Sigmoid colon (tissue), 7 donors: Measurements from ENCODE around the gene PRM2. TPM values are rescaled to one million over a fixed set of nuclear protein-coding genes. Genes with fewer than 3 reads are reported as not detected.
"Not testable (repeated sequence)": the region's sequence is repeated elsewhere in the genome, so short reads cannot be mapped to it uniquely, and the experiment has no call there.

Experiments used
- DNase-seq: peaks from one replicate; pipeline ENCODE4 v3.0.0-alpha.2; 2019
- H3K27ac ChIP-seq, 4 donors: fragments of 200-600 bp; sonication (generic); one replicate each; pipeline ENCODE4 v1.5.1; 2016 to 2019; ENCODE audit warnings: mild to moderate bottlenecking in 1 of 4
- H3K27me3 ChIP-seq, 3 donors: fragments of 200-600 bp; sonication (generic); one replicate each; pipeline ENCODE4 v1.5.1; 2019; ENCODE audit warnings: mild to moderate bottlenecking in 1 of 3
- H3K36me3 ChIP-seq, 4 donors: fragments of 200-600 bp; sonication (generic); one replicate each; pipeline ENCODE4 v1.5.1; 2016 to 2019
- H3K4me1 ChIP-seq, 4 donors: fragments of 200-600 bp; sonication (generic); one replicate each; pipeline ENCODE4 v1.5.1; 2017 to 2019
- H3K4me3 ChIP-seq, 4 donors: fragments of 200-600 bp; sonication (generic); one replicate each; pipeline ENCODE4 v1.5.1; 2017 to 2019; ENCODE audit warnings: mild to moderate bottlenecking in 2 of 4, moderate library complexity in 1 of 4
- H3K9me3 ChIP-seq, 4 donors: fragments of 200-600 bp in 3 of 4; sonication (generic) in 3 of 4; one replicate each; pipeline versions ENCODE4 v1.5.1 to v1.6.1; 2013 to 2019
- EP300 ChIP-seq, 4 donors: sonication (generic); formaldehyde crosslinking; IDR thresholded peaks; one replicate each; pipeline ENCODE4 v1.6.1; 2017; ENCODE audit warnings: antibody characterized with exemption in 4 of 4
- POLR2A ChIP-seq, 2 donors: fragments of 450-650 bp; IDR thresholded peaks; one replicate each; pipeline ENCODE4 v1.6.1; 2016; ENCODE audit warnings: antibody characterized with exemption in 2 of 2, mild to moderate bottlenecking in 2 of 2, moderate library complexity in 2 of 2
- POLR2AphosphoS5 ChIP-seq, 4 donors: sonication (generic); formaldehyde crosslinking; IDR thresholded peaks; one replicate each; pipeline ENCODE4 v1.6.1; 2017; ENCODE audit warnings: antibody characterized with exemption in 4 of 4
- WGBS, 2 donors: extraction: QIAGEN DNeasy Blood & Tissue Kit; methylation state at CpG; one replicate each; pipeline ENCODE4 v1.1.7; 2013; 5-methylcytosine and 5-hydroxymethylcytosine counted together
- intact Hi-C: fragments of 100-400 bp; cut with DNase I; formaldehyde crosslinking; loops from one replicate; pipeline ENCODE4 v1.15.1; 2023
- polyA plus RNA-seq, 3 donors: library from polyadenylated mRNA; stranded (reverse); fragments of 200-250 nt; gene quantifications; one replicate each; pipeline ENCODE4 v1.2.3, GENCODE V29; 2013
- total RNA-seq, 4 donors: library from RNA; depleted of rRNA; stranded (reverse); fragments of >200 nt; gene quantifications; one replicate each; pipeline ENCODE4 v1.1.0, GENCODE V29; 2016
- TF ChIP-seq, protein P1 (sequence below), 4 experiments: fragments of 450-650 bp in 3 of 4; fragments of 200-600 bp in 1 of 4; IDR thresholded peaks; one replicate each; pipeline ENCODE4 v1.5.1; 2016 to 2019; ENCODE audit warnings: antibody characterized with exemption in 4 of 4, mild to moderate bottlenecking in 3 of 4, moderate library complexity in 2 of 4
- donor health status: healthy with polysubstance abuse.
- donor health status: Bipolar disorder and iron deficiency.
- donor health status: healthy.

The PRM2 gene
- total and polyA plus RNA-seq, 7 donors, result not detected

GRCh38 chr16:11299865-11300559 lies 23.7 kb upstream of the PRM2 start:
- Histone ChIP-seq H3K4me1 (peaks cover 0 to 21% (median 17%) of the 10 kb centered on the region in 4 donors), H3K9me3 (no peaks in the 10 kb centered on the region), H3K27ac (no peak overlapping the region), H3K27me3 (no peaks in the 10 kb centered on the region), H3K36me3 (no peaks in the 10 kb centered on the region), H3K4me3 (no peak overlapping the region)
- TF ChIP-seq, protein P1, sequence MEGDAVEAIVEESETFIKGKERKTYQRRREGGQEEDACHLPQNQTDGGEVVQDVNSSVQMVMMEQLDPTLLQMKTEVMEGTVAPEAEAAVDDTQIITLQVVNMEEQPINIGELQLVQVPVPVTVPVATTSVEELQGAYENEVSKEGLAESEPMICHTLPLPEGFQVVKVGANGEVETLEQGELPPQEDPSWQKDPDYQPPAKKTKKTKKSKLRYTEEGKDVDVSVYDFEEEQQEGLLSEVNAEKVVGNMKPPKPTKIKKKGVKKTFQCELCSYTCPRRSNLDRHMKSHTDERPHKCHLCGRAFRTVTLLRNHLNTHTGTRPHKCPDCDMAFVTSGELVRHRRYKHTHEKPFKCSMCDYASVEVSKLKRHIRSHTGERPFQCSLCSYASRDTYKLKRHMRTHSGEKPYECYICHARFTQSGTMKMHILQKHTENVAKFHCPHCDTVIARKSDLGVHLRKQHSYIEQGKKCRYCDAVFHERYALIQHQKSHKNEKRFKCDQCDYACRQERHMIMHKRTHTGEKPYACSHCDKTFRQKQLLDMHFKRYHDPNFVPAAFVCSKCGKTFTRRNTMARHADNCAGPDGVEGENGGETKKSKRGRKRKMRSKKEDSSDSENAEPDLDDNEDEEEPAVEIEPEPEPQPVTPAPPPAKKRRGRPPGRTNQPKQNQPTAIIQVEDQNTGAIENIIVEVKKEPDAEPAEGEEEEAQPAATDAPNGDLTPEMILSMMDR (IDR thresholded peaks at IDR 0.05), result no peak
- TF ChIP-seq EP300 (IDR thresholded peaks at IDR 0.05) (no peak), POLR2A (IDR thresholded peaks at IDR 0.05) (no peak), POLR2AphosphoS5 (IDR thresholded peaks at IDR 0.05) (no peak)
- no peak for DNase-seq
- intact Hi-C loops, result no loop called here
- 74 to 86% methylated on average over 6 of the region's 6 CpGs for WGBS, 2 donors

- 74 to 82% methylated on average over 13 of the region's 13 CpGs for WGBS, 2 donors
- H3K36me3 ChIP-seq, DNase-seq, H3K27me3 ChIP-seq, H3K27ac ChIP-seq, H3K9me3 ChIP-seq, H3K4me3 ChIP-seq, intact Hi-C loops: not testable (repeated sequence)
- peaks cover 0 to 20% (median 17%) of the 10 kb centered on the region in 4 donors for H3K4me1 ChIP-seq
These were observed 22.8 kb upstream of the PRM2 start for GRCh38 chr16:11298950-11299547.

- H3K9me3 ChIP-seq, result no peaks in the 10 kb centered on the region
- no peaks in the 10 kb centered on the region for H3K36me3 ChIP-seq
- H3K4me1 ChIP-seq, result peaks cover 0 to 19% (median 15%) of the 10 kb centered on the region in 4 donors
- intact Hi-C loops, result no loop called here
- no peak for DNase-seq
- no peak overlapping the region for H3K4me3 ChIP-seq
- peak overlapping the region in 3 of 4 donors; percentile 44 to 76 (median 75) for H3K27ac ChIP-seq
- WGBS, 2 donors, result 94 to 95% methylated on average over 5 of the region's 5 CpGs
- no peak for TF ChIP-seq POLR2AphosphoS5 (IDR thresholded peaks at IDR 0.05)
- no peak for TF ChIP-seq EP300 (IDR thresholded peaks at IDR 0.05)
- TF ChIP-seq POLR2A (IDR thresholded peaks at IDR 0.05), result no peak
- TF ChIP-seq, protein P1 (IDR thresholded peaks at IDR 0.05), result no peak
- no peaks in the 10 kb centered on the region for H3K27me3 ChIP-seq
These were observed 22.0 kb upstream of the PRM2 start for GRCh38 chr16:11298143-11298900.

DNA sequence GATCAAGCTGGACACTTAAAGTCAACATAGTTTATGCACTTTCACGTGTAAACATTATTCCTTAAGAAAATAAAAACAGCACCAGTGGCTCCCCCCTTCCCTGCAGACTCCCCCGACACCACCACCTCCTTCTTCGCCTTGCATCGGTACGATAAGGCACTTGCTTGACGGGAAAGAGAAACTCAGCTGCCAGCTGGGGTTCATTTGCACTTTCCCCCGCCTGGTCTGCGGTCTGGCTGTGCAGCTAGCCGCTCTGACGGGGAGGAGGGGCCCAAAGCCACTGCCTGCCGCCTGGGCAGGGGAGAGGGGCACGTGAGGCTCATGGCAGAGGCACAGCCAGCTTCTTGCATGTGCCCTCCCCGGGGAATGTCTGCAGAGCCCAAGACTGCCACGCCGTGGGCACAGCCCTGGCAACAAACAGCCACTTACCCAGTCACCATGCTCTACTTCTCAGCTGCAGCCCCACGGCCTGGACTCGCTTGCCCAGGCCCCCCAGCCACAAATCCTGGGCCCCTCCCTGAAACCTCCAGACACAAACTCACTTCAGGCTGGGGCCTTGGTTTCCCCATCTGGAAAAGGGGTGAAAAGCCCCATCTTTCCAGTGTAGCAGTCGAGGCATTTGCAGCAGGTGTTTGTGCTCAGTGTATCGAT lies 21.3 kb upstream of the PRM2 start:
- Histone ChIP-seq H3K27me3 (no peaks in the 10 kb centered on the region), H3K4me1 (peaks cover 0 to 19% (median 15%) of the 10 kb centered on the region in 4 donors), H3K27ac (peak overlapping the region in 3 of 4 donors; percentile 44 to 76 (median 75)), H3K9me3 (no peaks in the 10 kb centered on the region), H3K4me3 (peak overlapping the region; percentile 3 to 28 (median 19)), H3K36me3 (no peaks in the 10 kb centered on the region)
- DNase-seq, result peak; percentile 90
- TF ChIP-seq EP300 (IDR thresholded peaks at IDR 0.05) (no peak), POLR2AphosphoS5 (IDR thresholded peaks at IDR 0.05) (peak in 2 of 4 donors; percentile 5 to 54)
- intact Hi-C loops, result no loop called here
- WGBS, 2 donors, result 10% methylated on average over 19 of the region's 19 CpGs

GRCh38 chr16:11296706-11297491 lies 20.6 kb upstream of the PRM2 start:
- intact Hi-C loops, result no loop called here
- peak overlapping the region; percentile 3 to 28 (median 19) for H3K4me3 ChIP-seq

More at GRCh38 chr16:11296706-11297491, 20.6 kb upstream of the PRM2 start:
- peak overlapping the region in 3 of 4 donors; percentile 44 to 76 (median 75) for H3K27ac ChIP-seq
- no peaks in the 10 kb centered on the region for H3K9me3 ChIP-seq
- peaks cover 0 to 19% (median 15%) of the 10 kb centered on the region in 4 donors for H3K4me1 ChIP-seq
- WGBS, 2 donors, result 32 to 36% methylated on average over 10 of the region's 10 CpGs
- peak; percentile 75 for DNase-seq
- H3K36me3 ChIP-seq, result no peaks in the 10 kb centered on the region
- no peaks in the 10 kb centered on the region for H3K27me3 ChIP-seq
- no peak for TF ChIP-seq POLR2A (IDR thresholded peaks at IDR 0.05)
- TF ChIP-seq EP300 (IDR thresholded peaks at IDR 0.05), result peak in 2 of 4 donors; percentile 25 to 86
- TF ChIP-seq POLR2AphosphoS5 (IDR thresholded peaks at IDR 0.05), result peak; percentile 59 to 87 (median 67)
- TF ChIP-seq, protein P1 (IDR thresholded peaks at IDR 0.05), result no peak
